Activated CD8-positive, alpha-beta memory T cell treated with anti-CD3 and anti-CD28 coated beads for 4 hours (primary cell): ENCODE data around the gene MYO1D.

Experiments used
- DNase-seq, 2 donors: peaks; one replicate each; pipeline ENCODE4 v3.0.0-alpha.2; 2020; ENCODE audit warnings: low read depth in 2 of 2

The MYO1D gene

GRCh38 chr17:32583053-32583452 is 293.9 kb downstream of the MYO1D start:
- no peak for DNase-seq

DNA sequence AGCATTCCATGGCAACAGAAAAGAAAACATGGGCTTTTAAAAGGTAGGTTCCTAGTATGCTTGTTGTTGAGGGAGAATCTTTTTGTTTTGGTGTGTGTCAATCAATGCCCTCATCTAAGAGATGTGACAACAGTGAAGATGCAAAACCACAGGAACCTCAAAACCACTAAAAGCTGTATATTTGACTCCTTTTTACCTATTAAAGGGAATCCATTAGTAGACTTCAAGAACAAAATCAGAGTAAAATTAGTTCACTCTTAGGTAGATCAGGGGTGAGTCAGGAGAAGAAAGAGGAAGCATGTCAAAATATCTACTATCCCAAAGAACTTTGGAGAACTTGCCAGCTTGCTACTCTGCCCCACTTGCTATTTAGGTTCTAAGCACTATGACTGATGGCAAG is 301.1 kb downstream of the MYO1D start:
- no peak for DNase-seq

GRCh38 chr17:32570081-32570396 is 306.9 kb downstream of the MYO1D start:
- DNase-seq = no peak

DNA sequence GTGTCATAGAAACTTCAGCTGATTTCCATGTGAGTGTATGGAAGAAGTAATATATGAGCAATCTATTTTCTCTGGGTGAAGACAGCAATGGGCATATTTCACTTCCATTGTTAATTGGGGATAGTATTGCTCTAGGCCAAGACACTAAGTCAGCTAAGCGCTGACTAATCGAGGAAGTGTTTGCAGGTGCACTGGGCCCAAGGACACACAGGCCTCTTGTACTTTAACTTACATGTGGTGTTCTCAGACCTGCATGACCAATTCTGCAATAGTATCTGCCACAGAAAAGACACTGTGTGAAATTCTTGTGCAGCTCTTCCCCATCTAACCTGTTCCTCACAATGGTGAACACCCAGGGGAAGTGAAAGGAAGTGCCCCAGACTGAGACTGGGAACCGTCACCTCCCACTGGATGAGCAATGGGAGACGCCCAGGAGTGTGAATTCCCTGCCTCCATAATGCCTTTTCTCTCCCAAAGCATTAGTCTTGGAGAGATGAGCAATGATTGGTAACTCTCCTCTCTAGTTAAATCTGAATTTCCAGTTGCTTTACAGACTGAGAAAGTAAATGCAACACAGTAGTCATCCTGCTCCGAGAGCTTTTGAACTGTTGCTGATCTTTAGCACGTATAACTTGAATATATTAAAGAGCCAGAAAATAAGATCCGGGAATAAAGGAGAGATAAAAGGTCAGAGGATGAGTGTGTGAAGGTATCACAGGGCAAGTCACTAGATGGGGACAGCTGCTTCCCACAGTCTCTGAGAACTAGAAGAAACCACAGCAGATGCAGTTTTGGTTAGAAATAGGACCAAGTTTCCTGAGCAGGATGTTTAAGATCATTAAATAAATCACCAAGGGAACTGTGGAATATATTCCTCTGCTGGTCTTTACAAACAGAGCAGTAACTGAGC is 307.5 kb downstream of the MYO1D start:
- DNase-seq = no peak

DNA sequence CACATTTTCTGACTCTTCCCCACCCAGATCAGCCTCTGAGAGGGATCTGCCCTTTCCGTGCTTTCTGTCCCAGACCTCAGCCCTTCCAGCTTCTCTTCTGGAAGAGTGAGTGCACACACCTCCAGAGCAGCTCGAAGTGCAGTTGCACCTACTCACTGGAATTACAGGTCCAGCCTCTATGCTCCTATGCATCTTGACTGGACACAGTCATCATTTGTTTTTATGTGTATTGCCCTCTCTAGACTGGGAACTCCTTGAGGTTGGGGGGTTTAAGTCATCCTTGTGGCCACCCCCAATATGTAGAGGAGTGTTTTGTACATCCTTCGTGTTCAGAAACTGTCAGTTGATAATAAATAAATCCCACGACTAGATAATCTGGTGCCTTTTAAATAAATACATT is 308.2 kb downstream of the MYO1D start:
- no peak for DNase-seq

GRCh38 chr17:32567511-32567910 is 309.4 kb downstream of the MYO1D start:
- DNase-seq = no peak

DNA sequence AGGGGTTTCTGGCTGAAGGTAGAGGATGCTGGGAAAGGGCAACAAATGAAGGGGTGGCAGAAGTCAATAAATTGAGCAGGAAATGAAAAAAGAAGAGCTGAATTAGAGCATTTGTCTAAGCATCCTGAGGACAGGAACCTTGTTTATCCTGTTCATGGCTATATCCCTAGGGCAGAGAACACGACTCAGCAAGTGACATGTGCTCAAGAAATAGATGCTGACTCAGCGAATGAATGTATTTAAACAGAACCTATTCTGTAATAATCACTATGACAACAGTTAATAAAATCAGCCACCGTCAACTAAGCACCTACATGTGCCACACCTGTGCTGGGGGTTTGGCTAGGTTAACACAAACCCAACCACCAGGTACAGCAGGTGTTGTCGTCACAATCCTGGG is 309.8 kb downstream of the MYO1D start:
- no peak for DNase-seq

- DNase-seq = no peak
These were observed 310.6 kb downstream of the MYO1D start for GRCh38 chr17:32566303-32566702.

GRCh38 chr17:32565401-32565800 is 311.5 kb downstream of the MYO1D start:
- DNase-seq = no peak

- DNase-seq = no peak
These were observed 312.6 kb downstream of the MYO1D start for GRCh38 chr17:32564325-32564724.

GRCh38 chr17:32563583-32563982 is 313.3 kb downstream of the MYO1D start:
- DNase-seq = no peak

DNA sequence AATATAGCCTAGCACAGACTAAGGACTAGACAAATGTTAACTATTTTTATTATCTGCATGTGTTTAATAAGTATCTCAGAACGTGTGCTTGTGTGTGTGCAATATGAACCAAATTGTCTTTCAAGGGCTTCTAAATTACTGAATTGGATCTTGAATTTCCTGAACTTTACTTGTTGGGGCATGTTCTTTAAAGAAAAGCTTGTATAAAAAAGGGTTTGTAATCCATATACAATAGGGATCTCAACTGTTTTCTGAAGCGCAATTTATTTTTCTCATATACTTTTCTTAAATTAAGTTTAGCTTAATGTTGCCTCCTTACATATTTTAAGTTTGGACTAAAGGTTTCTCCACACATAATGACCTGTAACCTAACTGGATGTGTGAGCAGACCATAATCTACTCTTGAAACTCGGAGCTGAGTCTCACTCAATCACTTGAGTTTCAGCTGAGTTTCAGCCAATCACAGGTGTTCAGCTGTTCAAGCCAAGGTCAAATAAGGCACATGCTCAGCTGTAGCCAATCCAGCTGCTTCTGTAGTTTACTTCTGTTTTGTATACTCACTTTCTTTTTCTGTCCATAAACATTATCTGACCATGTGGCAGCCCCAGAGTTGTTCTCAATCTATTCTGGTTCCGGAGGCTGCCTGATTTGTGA is 317.8 kb downstream of the MYO1D start:
- DNase-seq = no peak

- DNase-seq = no peak
These were observed 318.5 kb downstream of the MYO1D start for GRCh38 chr17:32558326-32558955.

DNA sequence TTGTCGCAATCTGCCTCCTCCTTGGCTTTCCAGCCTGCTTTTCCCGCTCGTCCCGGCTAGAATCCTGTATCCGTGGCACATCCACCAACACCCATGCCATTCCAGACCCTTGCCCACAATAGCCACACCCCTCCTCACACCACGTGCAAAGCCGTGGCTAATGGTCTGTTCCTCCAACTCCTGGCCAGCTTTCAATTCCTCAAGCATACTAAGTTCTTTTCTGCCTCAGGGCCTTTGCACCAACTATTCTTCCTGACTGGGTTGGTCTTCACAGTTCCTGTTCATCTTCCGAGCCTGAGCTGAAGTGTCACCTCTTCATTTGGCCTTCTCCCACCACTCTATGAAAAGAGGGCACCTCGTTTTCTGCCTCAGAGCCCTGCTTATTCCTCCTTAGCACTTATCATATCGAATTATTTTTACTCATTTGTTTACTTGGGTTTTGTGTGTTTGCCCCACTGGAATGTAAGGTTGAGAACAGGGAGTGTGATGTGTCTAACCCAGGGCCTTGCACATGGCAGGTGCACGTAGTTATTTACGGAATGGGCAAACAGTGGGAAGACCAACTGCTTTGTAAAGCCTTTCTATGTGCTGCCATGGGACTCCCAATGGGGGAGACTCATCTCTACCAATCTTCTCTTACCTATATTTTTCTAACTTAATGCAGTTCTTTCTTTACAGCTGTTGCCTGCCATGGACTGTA is 321.2 kb downstream of the MYO1D start:
- no peak for DNase-seq

DNA sequence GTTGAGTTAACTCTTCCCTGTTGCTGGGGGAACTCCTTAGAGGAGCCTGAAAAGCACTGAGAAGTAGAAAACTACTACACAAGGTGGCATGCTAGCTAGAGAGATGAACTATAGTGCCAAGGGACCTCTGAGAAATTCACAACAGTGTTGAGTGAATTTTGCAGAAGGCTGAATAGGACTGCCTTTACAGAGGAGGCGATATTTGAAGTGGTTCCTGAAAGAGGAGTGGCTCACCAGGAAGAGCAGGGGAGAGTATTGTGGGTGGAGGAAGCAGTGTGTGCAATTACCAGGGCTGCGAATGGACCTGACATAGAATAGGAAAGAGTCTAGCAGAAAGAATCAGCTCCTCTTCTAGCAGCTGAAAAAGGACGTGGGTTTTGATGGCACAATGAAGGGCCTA is 323.8 kb downstream of the MYO1D start:
- no peak for DNase-seq

- DNase-seq = no peak
These were observed 324.6 kb downstream of the MYO1D start for GRCh38 chr17:32552280-32552679.

- DNase-seq = no peak
These were observed 325.6 kb downstream of the MYO1D start for GRCh38 chr17:32551186-32551955.

DNA sequence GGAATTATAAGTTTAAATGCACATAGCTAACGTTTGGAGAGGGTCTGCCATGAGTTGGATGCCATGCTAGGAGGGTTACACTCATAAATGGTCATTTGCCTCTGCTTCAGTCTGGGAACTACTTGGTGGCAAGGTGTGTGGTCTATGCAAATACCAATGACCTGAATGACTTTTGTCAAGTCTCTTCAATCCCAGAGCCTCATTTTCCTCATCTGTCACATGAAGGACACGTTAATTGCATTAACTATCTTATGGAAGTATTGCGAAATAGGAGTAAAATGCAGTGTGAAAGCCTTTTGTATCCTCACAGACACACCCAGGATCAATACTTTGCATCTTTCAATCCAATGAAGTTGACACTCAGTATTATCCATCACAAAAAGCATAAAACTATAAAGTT is 327.4 kb downstream of the MYO1D start:
- no peak for DNase-seq

DNA sequence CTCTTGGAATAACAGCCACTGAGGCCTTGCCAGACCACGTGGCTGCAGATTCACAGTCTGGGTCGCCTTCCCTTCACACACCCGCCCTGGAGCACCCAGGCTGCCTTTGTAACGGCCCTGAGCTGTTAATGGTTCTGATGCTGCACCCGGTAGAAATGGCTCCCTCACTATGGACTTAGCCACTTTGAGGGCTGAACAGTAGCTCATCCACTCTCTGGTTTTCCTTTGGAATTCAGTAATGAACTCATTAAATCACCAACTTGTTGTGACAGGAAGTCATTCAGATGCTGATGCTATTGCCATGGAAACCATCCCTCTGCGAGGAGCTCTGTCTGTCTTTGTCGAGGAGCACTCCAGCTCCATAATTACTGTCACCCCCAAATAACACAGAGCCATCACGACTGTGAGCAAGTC is 330.9 kb downstream of the MYO1D start:
- DNase-seq = no peak

DNA sequence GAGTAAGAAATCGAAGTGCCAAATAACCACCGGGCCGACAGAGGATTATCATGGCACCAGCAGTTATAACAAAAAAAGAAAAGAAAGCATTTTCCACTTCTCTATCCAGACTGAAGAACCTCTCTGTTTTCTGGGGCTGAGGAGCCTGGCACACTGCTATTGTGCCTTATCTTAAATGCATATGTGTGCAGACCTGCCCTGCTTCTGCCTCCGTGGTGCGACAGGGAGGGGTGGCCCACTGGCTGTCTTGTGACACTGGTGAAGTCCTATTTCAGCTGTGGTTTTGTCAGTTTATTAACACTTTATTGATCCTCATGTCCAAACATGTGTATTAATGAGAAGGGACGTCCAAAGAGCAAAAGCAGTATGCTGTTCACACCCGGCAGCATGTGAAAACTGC is 334.7 kb downstream of the MYO1D start:
- no peak for DNase-seq

- DNase-seq = no peak
These were observed 335.3 kb downstream of the MYO1D start for GRCh38 chr17:32541640-32542039.
